HG03558 (cell line): ENCODE measurements around the gene CREB3L2.

Experiments
- ATAC-seq: cut with Tn5 transposase; IDR thresholded peaks from one replicate; pipeline ENCODE4 v1.9.1; 2021; ENCODE audit warnings: moderate number of reproducible peaks; ENCODE audit not compliant: unreplicated experiment; ENCODE audit errors: extremely low read depth

The CREB3L2 gene

GRCh38 chr7:137825489-137825888 lies 176.4 kb downstream of the CREB3L2 start:
- no peak for ATAC-seq
